Stromal cell of bone marrow (primary cell): ENCODE measurements around the gene PLD2.
"Not testable (repeated sequence)": the region's sequence is repeated elsewhere in the genome, so short reads cannot be mapped to it uniquely, and the experiment has no call there.

Experiments used
- DNase-seq: peaks from one replicate; pipeline ENCODE4 v3.0.0-alpha.2; 2012; ENCODE audit warnings: low read depth

The PLD2 gene

GRCh38 chr17:4789951-4790704 lies 16.8 kb upstream of the PLD2 start:
- peak; percentile 88 for DNase-seq

- no peak for DNase-seq
Measured at GRCh38 chr17:4790705-4791088, 16.3 kb upstream of the PLD2 start.

- DNase-seq = no peak
Measured at GRCh38 chr17:4795168-4795567, 11.8 kb upstream of the PLD2 start.

GRCh38 chr17:4796552-4796920 lies 10.4 kb upstream of the PLD2 start:
- no peak for DNase-seq

GRCh38 chr17:4800462-4801196 lies 6.3 kb upstream of the PLD2 start:
- no peak for DNase-seq

GRCh38 chr17:4802228-4802627 lies 4.7 kb upstream of the PLD2 start, which contains the start of gene C17orf114:
Gene C17orf114 (minus strand): TSS chr17:4802328.
- DNase-seq = no peak

- no peak for DNase-seq
Measured at GRCh38 chr17:4806456-4806776, 536 bp upstream of the PLD2 start.

- DNase-seq = no peak
Measured at GRCh38 chr17:4807605-4808377, 839 bp downstream of the PLD2 start.

- DNase-seq = no peak
Measured at GRCh38 chr17:4808378-4808767, 1.4 kb downstream of the PLD2 start.

GRCh38 chr17:4810696-4811290 lies 3.8 kb downstream of the PLD2 start:
- DNase-seq = no peak

- DNase-seq = no peak
Measured at GRCh38 chr17:4811471-4811870, 4.5 kb downstream of the PLD2 start.

- no peak for DNase-seq
Measured at GRCh38 chr17:4812690-4813089, 5.7 kb downstream of the PLD2 start.

- no peak for DNase-seq
Measured at GRCh38 chr17:4815043-4815675, 8.2 kb downstream of the PLD2 start.

- no peak for DNase-seq
Measured at GRCh38 chr17:4816826-4817225, 9.9 kb downstream of the PLD2 start.

GRCh38 chr17:4818276-4818675 lies 11.3 kb downstream of the PLD2 start:
- no peak for DNase-seq

- no peak for DNase-seq
Measured at GRCh38 chr17:4822835-4823234, 15.9 kb downstream of the PLD2 start.

GRCh38 chr17:4823373-4824089 lies 16.6 kb downstream of the PLD2 start:
- DNase-seq = no peak

- no peak for DNase-seq
Measured at GRCh38 chr17:4827399-4827798, 20.4 kb downstream of the PLD2 start.

- DNase-seq = not testable (repeated sequence)
Measured at GRCh38 chr17:4832829-4833177, 25.9 kb downstream of the PLD2 start.

GRCh38 chr17:4833178-4833940 lies 26.4 kb downstream of the PLD2 start, which contains the start of gene MINK1:
Gene MINK1 (plus strand): TSS chr17:4833340. CDS start chr17:4833584, 244 bp downstream.
- peak; percentile 82 for DNase-seq
